Small intestine (tissue), 7 donors: Measurements from ENCODE around the gene SLC47A1. TPM values are rescaled to one million over a fixed set of nuclear protein-coding genes. Genes with fewer than 3 reads are reported as not detected.

Experiments used
- DNase-seq, 2 donors: peaks; one replicate each; pipeline versions ENCODE4 v3.0.0 to v3.0.0-alpha.2; 2013
- FAIRE-seq: peaks from 2 replicates; lab custom pipeline; 2012; peaks lifted over from hg19 to GRCh38; lab: Jason Lieb, UNC
- H3K27ac ChIP-seq, 3 donors: one replicate each; pipeline ENCODE4 v1.5.1; 2013; ENCODE audit warnings: low read length in 2 of 3, mild to moderate bottlenecking in 2 of 3, control low read depth in 1 of 3, inconsistent platforms in 1 of 3, low read depth in 1 of 3, moderate library complexity in 1 of 3
- H3K27me3 ChIP-seq, 3 donors: one replicate each; pipeline ENCODE4 v1.6.1; 2013; ENCODE audit warnings: low read length in 3 of 3, inconsistent platforms in 1 of 3; ENCODE audit not compliant: control insufficient read depth in 3 of 3, insufficient read depth in 3 of 3
- H3K36me3 ChIP-seq, 3 donors: one replicate each; pipeline ENCODE4 v1.6.1; 2013; ENCODE audit warnings: low read length in 3 of 3, inconsistent platforms in 1 of 3, low read depth in 1 of 3, mild to moderate bottlenecking in 1 of 3, moderate library complexity in 1 of 3; ENCODE audit not compliant: control insufficient read depth in 3 of 3, insufficient read depth in 2 of 3
- H3K4me1 ChIP-seq, 3 donors: one replicate each; pipeline ENCODE4 v1.6.1; 2013; ENCODE audit warnings: low read length in 2 of 3, inconsistent platforms in 1 of 3, low read depth in 1 of 3, mild to moderate bottlenecking in 1 of 3, moderate library complexity in 1 of 3; ENCODE audit not compliant: control insufficient read depth in 3 of 3, insufficient read depth in 2 of 3
- H3K4me3 ChIP-seq, 3 donors: one replicate each; pipeline ENCODE4 v1.5.1; 2013; ENCODE audit warnings: low read length in 3 of 3, control low read depth in 1 of 3, inconsistent platforms in 1 of 3, low read depth in 1 of 3, mild to moderate bottlenecking in 1 of 3, moderate library complexity in 1 of 3
- H3K9me3 ChIP-seq, 2 donors: one replicate each; pipeline ENCODE4 v1.6.1; 2013; ENCODE audit warnings: low read depth in 1 of 2, low read length in 1 of 2; ENCODE audit not compliant: control insufficient read depth in 2 of 2, insufficient read depth in 1 of 2
- WGBS, 3 donors: extraction: QIAGEN DNeasy Blood & Tissue Kit; methylation state at CpG; one replicate each; pipeline ENCODE4 v1.1.7; 2013; 5-methylcytosine and 5-hydroxymethylcytosine counted together
- polyA plus RNA-seq, 4 donors: library from polyadenylated mRNA; stranded (reverse) in 3 of 4; unstranded in 1 of 4; fragments of 200-250 nt in 3 of 4; fragments of 120-200 nt in 1 of 4; gene quantifications; one replicate each; pipeline versions ENCODE4 v1.2.1 to v1.2.3, GENCODE V29; 2013
- donor health status: healthy with polysubstance abuse.
- donor health status: control.
- donor health status: control.
- donor health status: Bipolar disorder and iron deficiency.
- donor health status: healthy.

The SLC47A1 gene
- polyA plus RNA-seq, 4 donors, result 0.43 to 4.0 TPM; not detected in 2

DNA sequence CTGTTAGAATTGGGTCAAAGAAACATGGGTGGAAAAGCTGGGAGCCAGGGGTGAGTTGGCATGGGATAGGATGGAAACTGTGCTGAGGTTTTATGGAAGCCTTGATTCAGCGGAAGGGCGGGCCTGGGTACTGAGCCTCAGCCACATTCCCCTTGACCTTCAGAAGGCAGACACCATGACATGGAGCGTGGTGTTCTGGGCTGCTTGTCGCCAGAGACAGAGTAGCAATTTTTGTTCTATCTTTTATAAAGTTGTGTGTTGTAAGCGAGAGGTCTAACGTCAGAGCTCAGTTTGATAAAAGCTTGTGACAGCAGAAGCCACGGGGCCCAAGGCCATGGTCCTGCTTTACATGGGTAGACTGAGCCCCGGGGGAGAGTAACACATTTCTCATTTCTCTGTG is 50.2 kb downstream of the SLC47A1 start:
- H3K9me3 ChIP-seq, result no peaks in the 10 kb centered on the region
- peaks cover 0 to 14% (median 6%) of the 10 kb centered on the region in 3 donors for H3K27me3 ChIP-seq
- H3K4me3 ChIP-seq, result no peak overlapping the region
- no peaks in the 10 kb centered on the region for H3K36me3 ChIP-seq
- FAIRE-seq, result no peak
- no peak for DNase-seq
- no peak overlapping the region for H3K27ac ChIP-seq
- H3K4me1 ChIP-seq, result no peaks in the 10 kb centered on the region
- WGBS, 3 donors, result 86 to 92% (median 89%) methylated on average over 8 of the region's 8 CpGs

DNA sequence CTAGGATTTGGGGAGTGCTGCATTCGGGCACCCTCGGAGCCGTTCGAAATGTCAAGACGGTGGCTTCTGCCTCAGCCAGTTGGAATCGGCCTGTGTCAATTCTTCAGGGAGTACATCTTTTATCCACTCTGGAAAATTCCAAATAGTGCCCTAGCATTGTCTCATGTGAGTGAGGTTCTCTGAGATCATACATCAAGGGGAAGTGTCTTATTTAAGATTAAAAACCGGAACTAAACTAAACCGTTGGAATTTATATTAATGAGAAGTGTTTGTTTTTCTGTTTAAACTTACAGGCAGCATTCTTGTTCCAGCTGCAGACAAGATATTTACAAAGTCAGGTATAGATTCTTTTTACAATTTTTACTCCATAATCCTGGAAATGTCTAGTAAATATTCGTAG is 56.8 kb downstream of the SLC47A1 start:
- Histone ChIP-seq H3K9me3 (no peaks in the 10 kb centered on the region), H3K27ac (no peak overlapping the region), H3K4me1 (no peaks in the 10 kb centered on the region), H3K27me3 (no peaks in the 10 kb centered on the region), H3K36me3 (no peaks in the 10 kb centered on the region), H3K4me3 (no peak overlapping the region)
- FAIRE-seq (no peak), DNase-seq (no peak)
- 78 to 90% (median 84%) methylated on average over 9 of the region's 9 CpGs for WGBS, 3 donors

DNA sequence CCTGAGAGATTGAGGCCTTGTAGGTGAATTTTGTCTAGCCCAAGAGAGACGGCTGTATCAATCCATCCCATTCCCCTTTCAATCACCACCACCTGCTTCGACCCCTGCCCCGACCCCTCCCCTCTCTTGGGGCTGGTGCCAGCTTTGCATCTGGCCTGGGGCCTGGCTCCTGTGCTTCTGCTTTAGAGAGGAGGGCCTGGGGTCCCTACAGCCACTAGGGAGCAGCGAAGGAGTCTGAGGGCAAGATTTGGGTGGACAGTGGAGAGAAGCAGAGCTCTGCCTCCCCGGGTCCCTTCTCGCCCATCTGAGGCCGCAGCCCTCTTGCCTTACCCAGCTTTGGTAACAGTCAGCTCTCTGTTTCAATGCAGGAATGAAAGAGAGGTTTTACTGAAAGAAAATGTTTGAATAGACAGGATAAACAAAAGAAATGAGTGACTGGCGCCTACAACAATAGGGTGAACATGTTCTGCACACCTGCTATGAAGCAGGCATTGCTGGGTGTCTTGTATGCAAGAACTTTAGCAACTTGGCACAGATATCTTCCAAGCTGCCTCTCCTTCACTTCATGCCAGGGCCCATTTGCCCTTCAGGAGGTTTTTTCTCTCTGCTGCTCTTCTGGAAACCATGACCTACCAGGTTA is 57.4 kb downstream of the SLC47A1 start:
- H3K27me3 ChIP-seq, result no peaks in the 10 kb centered on the region
- FAIRE-seq (no peak), DNase-seq (no peak)
- H3K27ac ChIP-seq, result no peak overlapping the region
- 74 to 84% (median 83%) methylated on average over 8 of the region's 8 CpGs for WGBS, 3 donors
- H3K4me3 ChIP-seq, result no peak overlapping the region
- H3K4me1 ChIP-seq, result no peaks in the 10 kb centered on the region
- no peaks in the 10 kb centered on the region for H3K9me3 ChIP-seq
- no peaks in the 10 kb centered on the region for H3K36me3 ChIP-seq

DNA sequence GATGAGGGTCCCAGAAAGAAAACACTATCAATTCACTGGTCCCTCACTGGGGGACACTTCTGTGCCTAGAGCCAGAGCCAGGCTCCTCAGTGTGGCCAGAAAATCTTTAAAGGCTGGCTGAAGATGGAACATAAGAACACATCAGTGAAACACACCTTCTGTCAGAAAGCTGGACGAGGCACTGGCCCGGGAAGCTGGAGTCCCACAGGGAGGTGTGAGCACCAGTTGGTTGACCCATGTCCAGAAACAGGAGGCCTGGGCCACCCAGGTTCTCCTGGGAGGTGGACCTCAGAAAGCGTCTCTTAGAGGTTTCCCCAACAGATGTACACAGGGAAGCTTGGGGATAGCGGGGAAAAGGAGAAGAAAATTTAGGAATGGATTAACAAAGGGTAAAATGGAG is 58.7 kb downstream of the SLC47A1 start:
- H3K4me1 ChIP-seq, result no peaks in the 10 kb centered on the region
- WGBS, 3 donors, result 67 to 84% (median 76%) methylated on average over 4 of the region's 4 CpGs
- no peak overlapping the region for H3K27ac ChIP-seq
- FAIRE-seq (no peak), DNase-seq (no peak)
- H3K9me3 ChIP-seq, result no peaks in the 10 kb centered on the region
- H3K36me3 ChIP-seq, result no peaks in the 10 kb centered on the region
- no peaks in the 10 kb centered on the region for H3K27me3 ChIP-seq
- H3K4me3 ChIP-seq, result no peak overlapping the region

DNA sequence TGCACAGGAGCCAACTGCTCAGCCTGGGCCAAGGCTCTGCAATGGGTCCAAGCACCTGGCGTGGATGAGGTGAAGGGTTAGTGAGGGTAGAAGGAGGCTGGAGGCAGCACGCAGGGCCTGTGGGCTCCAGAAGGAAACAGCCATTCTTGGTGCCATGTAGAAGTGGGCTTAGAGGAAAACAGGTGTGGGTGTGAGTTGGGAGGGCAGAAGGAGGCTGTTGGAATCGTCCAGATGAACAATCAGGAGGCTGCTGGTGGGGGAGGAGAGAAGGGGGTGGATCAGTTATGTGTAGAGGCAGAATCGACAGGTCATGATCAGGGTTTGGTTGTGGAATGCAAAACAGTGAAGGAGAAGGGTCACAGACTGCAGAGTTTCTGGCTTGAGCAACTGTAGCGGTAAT is 63.2 kb downstream of the SLC47A1 start:
- no peaks in the 10 kb centered on the region for H3K9me3 ChIP-seq
- no peaks in the 10 kb centered on the region for H3K27me3 ChIP-seq
- WGBS, 3 donors, result 80 to 94% (median 82%) methylated on average over 5 of the region's 5 CpGs
- no peak overlapping the region for H3K4me3 ChIP-seq
- H3K4me1 ChIP-seq, result no peaks in the 10 kb centered on the region
- H3K36me3 ChIP-seq, result no peaks in the 10 kb centered on the region
- H3K27ac ChIP-seq, result no peak overlapping the region
- no peak for FAIRE-seq
- DNase-seq, result no peak

DNA sequence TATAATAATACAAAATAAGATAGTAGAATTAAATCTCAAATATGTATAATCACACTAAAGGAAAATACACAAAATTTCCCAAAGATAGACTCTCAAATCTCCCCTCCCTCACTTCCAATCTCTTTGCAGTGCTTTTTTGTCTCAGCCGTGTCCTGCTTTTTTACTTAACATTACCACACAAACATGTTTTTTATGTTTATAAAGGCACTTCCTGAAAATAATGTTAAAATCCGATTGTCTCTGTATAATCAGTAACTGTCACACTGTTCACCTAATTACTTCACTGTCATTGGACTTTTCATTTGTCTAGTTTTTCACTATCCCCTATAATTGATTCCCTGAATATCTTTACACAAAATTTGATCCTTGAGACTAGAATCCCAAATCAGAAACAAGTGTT is 76.7 kb downstream of the SLC47A1 start:
- FAIRE-seq (no peak), DNase-seq (no peak)
- Histone ChIP-seq H3K4me1 (no peaks in the 10 kb centered on the region), H3K4me3 (no peak overlapping the region), H3K36me3 (no peaks in the 10 kb centered on the region), H3K27me3 (no peaks in the 10 kb centered on the region), H3K27ac (no peak overlapping the region), H3K9me3 (no peaks in the 10 kb centered on the region)
- 64 to 66% (median 65%) methylated on average over 2 of the region's 2 CpGs for WGBS, 3 donors

DNA sequence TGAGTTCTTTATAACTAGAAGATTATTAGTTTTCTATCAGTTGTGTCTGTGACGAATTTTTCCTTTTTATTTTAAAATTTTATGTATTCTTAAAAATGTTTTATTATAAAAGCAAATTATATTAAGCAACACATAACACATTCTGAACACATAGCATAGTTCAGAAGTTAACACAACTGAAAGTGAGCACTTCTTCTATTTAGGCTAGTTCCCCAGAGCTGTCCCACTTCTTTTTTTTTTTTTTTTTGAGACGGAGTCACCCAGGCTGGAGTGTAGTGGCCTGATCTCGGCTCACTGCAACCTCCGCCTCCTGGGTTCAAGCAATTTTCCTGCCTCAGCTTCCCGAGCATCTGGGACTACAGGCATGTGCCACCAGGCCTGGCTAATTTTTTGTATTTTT is 77.2 kb downstream of the SLC47A1 start:
- WGBS, 3 donors, result 79 to 88% (median 85%) methylated on average over 5 of the region's 5 CpGs
- Histone ChIP-seq H3K27me3 (no peaks in the 10 kb centered on the region), H3K9me3 (no peaks in the 10 kb centered on the region), H3K36me3 (no peaks in the 10 kb centered on the region), H3K27ac (no peak overlapping the region), H3K4me1 (no peaks in the 10 kb centered on the region), H3K4me3 (no peak overlapping the region)
- FAIRE-seq, result no peak
- DNase-seq, result no peak

DNA sequence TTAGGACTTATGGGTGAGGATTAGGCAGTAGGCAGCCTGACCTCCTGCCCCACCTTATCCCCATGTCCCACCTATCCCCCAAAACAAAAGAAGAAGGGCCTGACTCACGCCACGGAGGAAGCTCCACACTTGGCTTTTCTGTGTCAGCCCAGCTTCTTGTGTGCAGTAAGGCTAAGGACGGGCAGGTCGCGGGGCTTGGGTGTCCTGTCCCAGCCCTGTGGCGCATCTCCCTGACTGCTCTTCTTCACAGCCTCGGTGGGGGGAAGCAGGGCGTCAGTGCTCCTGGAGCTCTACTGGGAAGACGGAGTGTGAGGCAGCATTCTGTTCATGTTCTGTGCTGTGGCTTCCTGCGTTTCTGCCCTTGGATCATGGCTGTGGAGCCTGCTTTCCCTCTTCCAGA is 80.3 kb downstream of the SLC47A1 start:
- DNase-seq (no peak), FAIRE-seq (no peak)
- Histone ChIP-seq H3K27me3 (no peaks in the 10 kb centered on the region), H3K4me1 (no peaks in the 10 kb centered on the region), H3K36me3 (no peaks in the 10 kb centered on the region), H3K9me3 (peaks cover 0 to 10% of the 10 kb centered on the region in 2 donors), H3K4me3 (no peak overlapping the region), H3K27ac (no peak overlapping the region)
- WGBS, 3 donors, result 84 to 91% (median 87%) methylated on average over 10 of the region's 10 CpGs

DNA sequence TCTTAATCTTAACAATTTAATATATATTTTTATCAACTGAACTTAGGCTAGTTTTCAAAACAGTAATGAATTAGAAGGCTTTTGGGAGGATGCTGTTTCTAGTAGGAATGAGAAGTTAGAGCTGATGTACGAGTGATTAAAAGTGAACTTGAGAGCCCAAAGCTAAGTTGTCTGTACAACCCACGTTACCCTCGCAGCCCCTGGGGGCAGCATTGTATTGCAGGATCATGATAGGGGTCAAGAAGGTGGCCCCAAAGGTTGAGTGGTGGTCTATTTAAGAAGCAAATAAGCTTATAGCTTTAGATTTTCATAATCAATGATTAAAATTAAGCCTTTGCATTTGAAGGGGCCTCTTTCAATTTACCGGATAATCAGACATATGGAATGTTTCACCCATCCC is 81.2 kb downstream of the SLC47A1 start:
- Histone ChIP-seq H3K27ac (no peak overlapping the region), H3K4me3 (no peak overlapping the region), H3K4me1 (no peaks in the 10 kb centered on the region), H3K36me3 (no peaks in the 10 kb centered on the region), H3K9me3 (peaks cover 0 to 19% of the 10 kb centered on the region in 2 donors), H3K27me3 (no peaks in the 10 kb centered on the region)
- no peak for DNase-seq
- 94 to 96% (median 95%) methylated on average over 4 of the region's 4 CpGs for WGBS, 3 donors
- no peak for FAIRE-seq
